ENCODE results near the gene NFS1.
A peak's percentile ranks its signal among the peaks of the same experiment; 100 is the strongest.
"Not testable (repeated sequence)": the region's sequence is repeated elsewhere in the genome, so short reads cannot be mapped to it uniquely, and the experiment has no call there.

Gene NFS1

DNA sequence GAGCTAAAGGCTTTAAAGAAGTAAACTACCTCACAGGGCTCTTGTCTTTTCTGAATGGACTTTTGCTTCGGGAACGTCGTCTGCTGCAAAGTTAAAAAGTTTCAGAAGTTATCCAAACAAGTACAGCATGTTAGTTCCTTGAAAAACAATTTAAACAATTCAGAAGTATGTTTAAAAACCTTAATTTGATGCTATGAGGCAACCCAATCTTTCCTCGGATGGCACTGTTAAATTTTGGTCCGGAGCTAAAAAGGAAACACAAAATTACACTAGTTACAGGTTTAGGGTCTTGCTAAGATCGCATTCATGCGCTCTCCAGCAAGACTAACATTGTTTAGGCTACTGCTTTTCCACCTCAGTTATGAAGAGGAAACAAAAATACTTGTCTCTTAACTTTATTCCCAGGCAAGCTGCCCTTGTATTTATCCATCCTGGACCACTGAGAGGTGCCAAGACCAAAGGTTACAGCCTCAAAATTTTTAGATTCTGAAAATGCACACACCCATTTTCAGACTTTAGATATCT is 30.2 kb upstream of the NFS1 start:
- DNase-seq = no peak

DNA sequence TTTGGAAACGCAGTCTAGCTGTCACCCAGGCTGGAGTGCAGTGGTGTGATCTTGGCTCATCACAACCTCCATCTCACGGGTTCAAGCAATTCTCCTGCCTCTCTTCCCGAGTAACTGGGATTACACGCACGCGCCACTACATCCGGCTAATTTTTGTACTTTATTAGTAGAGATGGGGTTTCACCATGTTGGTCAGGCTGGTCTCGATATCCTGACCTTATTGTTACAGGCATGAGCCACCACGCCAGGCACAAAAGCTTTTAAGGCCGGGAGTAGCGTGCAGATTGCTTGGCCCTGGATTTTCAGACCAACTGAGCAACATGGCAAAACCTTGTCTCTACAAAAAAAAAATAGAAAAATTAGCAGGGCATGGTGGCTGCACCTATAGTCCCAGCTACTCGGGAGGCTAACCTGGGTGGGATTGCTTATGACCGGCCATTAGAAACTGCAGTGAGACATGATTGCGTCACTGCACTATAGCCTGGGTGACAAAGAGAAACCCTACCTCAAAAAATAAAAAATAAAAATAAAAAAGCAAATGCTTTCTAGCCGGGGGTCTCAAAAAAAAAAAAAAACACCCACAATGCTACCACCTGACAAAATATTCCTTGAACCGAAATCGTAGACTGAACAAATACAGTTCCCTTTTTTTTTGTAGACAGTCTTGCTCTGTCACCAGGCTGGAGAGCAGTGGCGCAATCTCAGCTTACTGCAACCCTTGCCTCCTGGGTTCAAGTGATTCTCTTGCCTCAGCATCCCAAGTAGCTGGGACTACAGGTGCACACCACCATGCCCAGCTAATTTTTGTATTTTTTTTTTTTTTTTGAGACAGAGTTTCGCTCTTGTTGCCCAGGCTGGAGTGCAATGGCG is 27.9 kb upstream of the NFS1 start:
- DNase-seq = no peak

DNA sequence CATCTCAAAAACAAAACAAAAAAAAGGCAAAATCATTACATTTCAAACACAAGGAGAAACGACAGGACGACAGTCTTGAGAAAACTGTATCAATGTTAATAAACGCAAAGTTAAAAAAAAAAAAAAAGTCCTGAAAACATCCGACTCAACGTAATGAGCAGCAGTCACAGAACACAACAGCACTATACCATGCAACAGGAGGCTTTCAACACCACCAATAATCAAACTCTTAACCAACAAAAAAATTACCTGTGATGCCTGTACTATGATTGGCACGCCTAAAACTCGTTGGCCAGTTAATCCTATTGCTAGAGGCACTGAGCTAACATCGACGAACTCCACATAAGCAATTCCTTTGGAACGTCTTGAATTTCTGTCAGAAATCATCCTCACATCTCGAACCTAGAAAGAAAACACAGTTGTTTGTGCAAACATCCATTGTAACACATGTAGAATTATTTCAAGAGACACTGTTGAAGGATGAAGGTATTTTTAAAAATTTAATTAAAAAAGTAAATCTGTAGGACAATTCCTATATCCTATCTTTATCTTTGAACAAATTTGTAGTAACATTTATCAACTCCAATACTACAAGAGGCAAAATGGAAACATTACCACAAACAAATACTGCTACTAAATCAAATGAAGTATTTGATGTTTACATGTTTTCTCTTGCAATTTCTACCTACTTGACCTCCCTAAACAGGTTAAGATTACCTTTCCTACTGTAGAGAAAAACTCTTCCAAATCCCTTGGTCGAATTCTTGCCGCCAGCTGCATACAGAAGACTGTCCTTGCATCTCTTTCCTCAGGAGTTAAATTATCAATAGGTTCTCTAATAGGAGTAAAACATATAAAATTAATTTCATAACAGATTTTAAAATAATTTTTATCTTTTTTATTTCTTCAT is 25.4 kb upstream of the NFS1 start:
- no peak for DNase-seq

DNA sequence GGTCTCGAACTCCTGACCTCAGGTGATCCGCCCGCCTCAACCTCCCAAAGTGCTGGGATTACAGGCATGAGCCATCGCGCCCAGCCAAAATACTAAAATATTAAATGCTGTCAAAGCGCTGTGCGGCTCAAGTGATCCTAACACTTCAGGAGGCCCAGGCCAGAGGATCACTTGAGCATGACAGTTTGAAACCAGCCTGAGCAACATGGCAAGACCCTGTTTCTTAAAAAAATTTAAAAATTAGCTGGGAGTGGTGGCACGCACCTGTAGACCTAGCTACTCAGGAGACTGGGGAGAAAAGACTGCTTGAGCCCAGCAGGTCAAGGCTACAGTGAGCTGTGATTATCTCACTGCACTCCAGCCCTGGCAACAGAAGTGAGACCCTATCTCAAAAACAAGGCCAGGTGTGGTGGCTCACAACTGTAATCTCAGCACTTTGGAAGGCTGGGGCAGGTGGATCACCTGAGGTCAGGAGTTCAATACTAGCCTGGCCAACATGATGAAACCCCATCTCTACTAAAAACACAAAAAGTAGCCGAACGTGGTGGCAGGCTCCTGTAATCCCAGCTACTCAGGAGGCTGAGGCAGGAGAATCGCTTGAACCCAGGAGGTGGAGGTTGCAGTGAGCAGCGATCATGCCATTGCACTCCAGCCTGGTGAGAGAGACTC is 24.6 kb upstream of the NFS1 start:
- not testable (repeated sequence) for DNase-seq

DNA sequence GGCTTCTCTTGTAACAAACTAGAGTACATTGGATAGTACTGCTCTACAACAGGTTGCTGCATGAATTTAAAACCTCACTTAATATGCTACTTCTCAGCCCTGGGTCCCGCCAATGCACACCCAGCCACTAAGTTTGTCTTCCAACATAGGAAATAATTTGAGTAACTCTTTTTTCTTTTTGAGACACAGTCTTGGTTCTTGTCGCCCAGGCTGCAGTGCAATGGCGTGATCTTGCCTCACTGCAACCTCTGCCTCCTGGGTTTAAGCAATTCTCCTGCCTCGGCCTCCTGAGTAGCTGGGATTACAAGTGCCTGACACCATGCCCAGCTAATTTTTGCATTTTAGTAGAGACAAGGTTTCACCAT is 24.1 kb upstream of the NFS1 start:
- not testable (repeated sequence) for DNase-seq

DNA sequence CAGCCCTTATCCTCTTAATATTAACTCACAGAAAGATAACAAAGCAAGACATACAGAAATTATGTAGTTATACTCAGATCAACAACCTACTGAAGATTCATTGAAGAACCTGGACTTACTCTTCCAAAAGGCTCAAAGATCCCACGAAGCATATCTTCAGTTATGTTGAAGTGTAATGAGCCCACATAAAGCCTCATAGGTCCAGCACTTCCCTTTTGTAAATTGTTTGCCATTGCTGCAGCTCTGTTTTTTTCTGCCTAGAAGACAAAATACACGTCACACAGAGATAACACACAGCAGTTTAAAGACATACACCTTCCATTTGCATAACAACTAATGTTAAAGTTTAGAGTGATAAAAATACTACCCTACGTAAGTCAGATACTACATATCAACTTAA is 22.5 kb upstream of the NFS1 start:
- no peak for DNase-seq

DNA sequence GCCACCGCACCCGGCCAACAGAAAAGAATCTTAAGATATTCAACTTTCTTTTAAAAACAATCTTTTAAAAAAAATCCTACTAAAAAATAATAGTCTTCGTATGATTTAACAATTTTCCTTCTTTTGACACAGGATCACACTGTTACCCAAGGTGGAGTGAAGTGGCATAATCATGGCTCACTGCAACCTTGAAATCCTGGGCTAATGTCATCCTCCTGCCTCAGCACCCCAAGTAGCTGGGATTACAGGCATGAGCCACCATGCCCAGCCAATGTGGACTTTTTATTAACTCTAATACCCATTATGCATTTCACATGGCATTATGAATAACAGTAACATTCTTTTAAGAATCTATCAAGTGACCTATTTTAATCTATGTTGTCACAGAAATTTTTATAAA is 22.1 kb upstream of the NFS1 start:
- no peak for DNase-seq

DNA sequence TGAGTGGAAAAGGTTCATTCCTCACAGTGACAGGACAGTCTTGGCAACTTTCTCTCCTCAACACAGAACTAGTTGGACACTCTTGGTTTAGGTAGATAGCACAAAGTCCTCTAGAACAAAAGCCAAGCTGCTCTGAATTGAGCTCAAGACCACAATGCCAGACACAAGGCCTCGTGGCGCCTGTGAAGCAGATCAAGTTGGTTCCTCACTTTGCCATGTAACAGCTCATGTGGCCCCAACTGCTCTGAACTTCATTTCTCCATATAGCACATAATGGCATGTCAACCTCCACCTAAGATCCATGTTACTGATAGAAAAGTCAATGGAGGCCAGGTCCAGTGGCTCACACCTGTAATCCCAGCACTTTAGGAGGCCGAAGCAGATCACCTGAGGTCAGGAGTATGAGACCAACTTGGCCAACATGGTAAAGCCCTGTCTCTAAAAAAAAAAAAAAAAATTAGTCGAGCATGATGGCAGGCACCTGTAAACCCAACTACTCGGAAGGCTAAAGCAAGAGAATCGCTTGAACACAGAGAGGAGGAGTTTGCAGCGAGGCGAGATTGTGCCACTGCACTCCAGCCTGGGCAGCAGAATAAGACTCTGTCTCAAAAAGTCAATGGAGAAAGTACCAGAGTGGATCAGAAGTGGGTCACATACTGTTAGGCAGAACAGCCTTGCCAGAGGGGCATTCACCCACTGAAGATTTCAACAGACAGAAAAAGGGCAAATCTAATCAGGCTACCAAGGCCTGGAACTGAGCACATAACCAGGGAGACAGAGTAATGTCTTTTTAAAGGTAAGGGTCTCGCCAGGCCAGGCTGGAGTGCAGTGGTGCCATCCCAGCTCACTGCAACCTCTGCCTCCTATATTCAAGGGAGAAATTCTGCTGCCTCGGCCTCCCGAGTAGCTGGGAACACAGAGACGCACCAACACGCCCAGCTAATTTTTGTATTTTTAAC is 21.3 kb upstream of the NFS1 start:
- DNase-seq = no peak

DNA sequence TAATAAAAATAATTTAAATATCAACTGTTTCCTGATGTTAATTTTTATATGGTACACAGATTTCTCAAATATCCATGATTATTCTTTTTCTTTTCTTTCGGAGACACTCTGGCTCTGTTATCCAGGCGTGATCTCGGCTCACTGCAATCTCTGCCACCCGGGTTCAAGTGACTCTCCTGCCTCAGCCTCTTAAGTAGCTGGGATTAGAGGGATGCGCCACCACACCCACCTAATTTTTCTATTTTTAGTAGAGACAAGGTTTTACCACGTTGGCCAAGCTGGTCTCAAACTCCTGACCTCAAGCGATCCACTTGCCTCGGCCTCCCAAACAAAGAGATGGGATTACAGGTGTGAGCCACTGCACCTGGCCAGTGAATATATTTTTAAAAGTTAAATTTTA is 20.6 kb upstream of the NFS1 start:
- no peak for DNase-seq

DNA sequence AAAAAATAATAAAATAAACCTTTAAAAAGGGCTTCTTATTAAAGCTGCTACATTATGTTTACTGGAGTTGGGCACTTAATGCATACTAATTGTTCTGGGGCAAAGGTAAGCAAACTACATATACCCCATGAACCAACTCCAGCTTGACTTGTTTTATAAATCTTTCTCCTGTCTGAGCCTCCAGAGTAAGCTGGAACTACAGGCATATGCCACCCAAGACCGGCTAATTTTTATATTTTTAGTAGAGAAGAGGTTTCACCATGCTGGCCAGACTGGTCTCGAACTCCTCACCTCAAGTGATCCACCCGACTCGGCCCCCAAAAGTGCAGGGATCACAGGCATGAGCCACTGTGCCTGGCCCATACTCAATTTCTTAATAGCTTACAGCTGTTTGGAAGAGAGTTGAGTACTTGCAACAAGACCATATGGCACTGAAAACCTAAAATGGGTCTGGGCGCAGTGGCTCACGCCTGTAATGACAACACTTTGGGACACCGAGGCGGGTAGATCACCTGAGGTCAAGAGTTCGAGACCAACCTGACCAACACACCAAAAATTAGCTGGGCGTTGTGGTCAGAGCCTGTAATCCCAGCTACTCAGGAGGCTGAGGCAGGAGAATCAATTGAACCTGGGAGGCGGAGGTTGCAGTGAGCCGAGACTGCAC is 20.0 kb upstream of the NFS1 start:
- peak; percentile 12 for DNase-seq

DNA sequence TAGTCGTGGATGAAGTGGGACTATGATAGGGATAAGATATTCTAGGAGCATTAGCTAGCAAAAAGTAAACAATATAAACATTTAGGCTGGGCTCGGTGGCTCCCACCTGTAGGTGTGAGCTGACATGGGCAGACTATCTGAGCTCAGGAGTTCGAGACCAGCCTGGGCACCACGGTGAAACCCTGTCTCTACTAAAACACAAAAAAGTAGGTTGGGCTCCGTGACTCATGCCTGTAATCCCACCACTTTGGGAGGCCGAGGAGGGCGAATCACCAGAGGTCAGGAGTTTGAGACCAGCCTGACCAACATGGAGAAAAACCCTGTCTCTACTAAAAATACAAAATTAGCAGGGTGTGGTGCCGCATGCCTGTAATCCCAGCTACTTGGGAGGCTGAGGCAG is 19.2 kb upstream of the NFS1 start:
- DNase-seq = not testable (repeated sequence)

DNA sequence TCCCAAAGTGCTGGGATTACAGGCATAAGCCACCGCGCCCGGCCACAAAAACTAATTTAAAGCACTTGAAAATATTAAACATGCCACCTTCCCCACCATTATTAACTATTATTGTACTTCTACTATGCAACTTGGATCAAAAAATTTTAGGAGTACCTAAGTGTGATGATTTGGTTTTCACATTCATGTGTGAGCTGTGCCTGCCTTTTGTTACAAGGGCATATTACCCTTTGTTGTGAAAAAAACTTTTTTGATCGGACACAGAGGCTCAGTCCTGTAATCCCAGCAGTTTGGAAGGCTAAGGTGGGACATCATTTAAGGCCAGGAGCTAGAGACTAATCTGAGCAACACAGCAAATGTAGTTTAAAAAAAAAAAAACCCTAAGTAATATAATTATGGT is 17.2 kb upstream of the NFS1 start:
- DNase-seq = no peak

DNA sequence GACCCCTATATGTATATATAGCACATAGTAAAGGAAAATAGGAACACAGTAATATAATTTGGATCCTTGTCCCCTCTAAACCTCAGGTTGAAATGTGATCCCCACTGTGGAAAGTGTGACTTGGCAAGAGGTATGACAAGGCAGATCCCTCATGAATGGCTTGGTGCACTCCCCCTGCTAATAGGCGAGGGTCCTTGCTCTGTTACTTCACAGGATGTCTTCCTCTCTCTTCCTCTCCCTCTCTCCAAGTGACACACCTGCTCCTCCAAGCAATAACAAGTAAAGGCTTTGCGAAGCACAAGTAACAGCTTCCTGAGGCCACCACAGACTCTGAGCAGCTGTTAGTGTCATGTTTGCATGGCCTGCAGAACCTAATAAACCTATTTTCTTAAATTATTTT is 16.5 kb upstream of the NFS1 start:
- DNase-seq = no peak

DNA sequence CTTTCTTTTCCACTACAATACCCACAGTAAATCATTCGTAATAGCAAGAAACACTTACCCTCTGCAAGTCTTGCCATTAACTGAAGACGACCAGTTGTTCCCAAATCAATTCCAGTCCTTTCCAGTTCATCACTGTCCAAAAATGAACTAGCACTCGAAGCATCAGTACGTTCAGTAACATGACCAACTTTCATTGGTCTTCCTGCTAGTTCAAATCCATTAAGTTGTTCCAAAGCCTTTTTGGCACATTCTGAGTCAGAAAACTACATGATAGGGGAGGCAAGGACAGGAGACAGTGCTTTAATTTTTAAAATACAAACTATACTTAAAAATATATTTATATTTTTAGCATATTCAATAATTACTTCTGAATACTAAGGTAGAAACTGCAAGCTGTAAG is 15.0 kb upstream of the NFS1 start:
- no peak for DNase-seq

DNA sequence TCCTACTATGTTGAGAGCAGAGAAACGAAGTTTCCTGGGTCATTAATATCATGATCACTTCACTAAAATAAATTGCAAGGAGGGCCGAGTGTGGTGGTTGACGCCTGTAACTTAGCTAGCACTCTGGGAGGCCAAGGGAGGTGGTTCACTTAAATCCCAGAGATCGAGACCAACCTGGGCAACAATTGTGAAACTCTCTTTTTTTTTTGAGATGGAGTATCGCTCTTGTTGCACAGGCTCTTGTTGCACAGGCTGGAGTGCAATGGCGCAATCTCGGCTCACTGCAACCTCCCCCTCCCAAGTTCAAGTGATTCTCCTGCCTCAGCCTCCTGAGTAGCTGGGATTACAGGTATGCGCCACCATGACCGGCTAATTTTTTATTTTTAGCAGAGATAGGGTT is 14.0 kb upstream of the NFS1 start:
- DNase-seq = not testable (repeated sequence)

DNA sequence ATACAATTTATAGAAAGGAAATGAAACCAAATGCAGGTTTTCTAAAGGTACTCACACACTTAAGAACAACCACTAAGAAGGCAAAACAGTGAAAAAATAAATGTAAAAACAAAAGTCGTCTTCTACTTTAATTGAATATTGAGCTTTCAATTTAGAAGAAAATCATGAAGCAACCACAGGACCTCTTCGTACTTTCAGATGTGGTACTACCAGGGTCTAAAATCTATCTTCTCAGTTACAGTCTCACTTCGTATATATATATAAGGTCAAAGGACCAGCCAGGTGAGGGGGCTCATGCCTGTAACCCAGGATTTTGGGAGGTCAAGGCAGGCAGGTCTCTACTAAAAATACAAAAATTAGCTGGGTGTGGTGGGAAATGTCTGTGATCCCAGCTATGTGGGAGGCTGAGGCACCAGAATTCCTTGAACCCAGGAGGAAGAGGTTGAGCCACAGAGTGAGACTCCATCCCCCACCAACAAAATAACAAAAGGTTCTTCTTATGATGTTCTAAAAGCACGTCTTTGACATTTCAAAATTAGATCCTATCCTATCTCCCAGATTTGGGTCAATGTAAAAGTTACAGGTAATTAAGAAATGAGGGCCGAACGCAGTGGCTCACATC is 12.5 kb upstream of the NFS1 start:
- DNase-seq = no peak

DNA sequence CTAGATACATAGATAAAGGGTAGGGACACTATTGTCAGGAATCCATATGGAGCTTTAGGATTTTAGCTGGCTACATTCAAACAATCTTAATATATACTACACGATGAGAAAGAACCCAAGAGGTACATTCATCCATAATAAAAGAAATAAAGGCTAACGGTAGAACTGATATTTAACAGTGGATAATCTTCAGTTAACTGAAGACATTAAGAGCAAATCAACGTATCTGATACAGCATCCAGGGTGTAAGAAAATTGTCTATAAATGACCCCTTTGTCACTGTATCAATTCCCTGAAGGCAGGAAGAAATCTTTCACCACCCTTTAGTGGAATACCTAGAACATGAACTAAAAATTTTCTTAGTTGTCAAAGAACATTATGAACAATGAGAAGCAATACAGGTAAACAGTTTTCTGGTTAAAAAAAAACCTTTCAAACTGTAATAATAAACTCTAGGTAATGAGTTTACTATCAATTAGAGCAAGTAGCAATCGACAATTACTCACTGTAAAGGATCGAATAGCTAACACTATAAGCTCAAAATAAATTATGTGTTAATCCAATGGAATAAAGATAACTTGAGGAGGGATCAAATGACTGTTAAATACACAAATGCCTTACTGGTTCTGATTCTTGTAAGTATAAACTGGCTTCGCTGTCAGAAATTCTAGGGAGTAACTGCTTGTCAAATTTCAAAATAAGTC is 11.9 kb upstream of the NFS1 start:
- DNase-seq = no peak

DNA sequence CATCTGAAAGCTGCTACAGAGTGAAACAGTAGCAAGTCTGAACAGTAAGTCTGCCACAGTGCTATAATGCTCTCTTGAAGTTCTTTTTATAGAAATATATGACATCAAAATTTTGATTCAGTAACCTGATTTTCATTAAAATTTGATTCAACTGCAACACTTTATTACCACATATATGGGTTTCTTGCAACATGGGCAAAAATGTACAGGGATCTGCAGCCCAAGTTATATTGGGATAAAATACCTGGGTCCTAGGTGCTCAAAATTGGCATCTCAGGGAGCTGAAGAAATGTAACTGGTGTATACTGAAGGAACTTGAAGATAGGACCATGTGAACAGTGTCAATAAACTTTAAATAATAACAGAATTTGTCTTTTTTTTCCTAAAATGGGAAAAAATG is 10.9 kb upstream of the NFS1 start:
- DNase-seq = no peak

DNA sequence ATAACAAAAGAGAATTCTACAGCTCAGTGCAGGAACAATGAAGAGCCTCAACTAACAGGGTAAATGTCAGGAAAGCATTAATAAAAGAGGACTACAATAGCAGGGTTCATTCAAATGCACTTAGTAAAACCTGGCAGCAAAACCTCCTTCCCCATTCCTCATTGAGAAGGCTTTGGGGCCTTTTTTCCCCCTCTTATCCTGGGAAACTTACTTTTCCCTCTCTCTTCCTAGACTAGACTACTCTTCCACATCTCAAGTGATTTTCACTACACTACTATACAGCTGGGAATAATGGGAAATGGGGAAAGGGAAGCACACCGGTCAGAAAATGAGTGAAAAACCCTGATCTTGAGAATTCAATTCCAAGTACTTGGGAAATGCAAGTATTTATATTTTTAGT is 10.1 kb upstream of the NFS1 start:
- DNase-seq = no peak

DNA sequence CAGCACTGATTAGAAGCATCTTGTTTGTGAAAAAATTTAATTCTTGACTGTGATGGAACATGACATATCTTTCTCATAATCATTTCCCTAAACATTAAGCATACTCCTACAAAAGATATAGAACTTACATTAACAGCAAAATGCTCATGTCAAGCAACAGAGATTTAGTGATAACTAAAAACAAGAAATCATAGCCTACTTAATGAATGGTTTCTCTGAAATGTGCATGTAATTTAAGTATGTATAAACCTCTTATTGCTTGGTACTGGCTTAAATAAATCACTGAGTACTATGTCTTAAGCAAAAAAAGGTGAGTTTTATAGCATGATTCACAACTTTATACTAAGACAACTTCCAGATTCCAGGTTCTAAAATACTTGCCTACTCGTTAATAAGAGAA is 9.3 kb upstream of the NFS1 start:
- no peak for DNase-seq
